SK-N-SH (cell line): ENCODE results near the gene TPMT.

Experiments used
- ELF1 ChIP-seq: IDR thresholded peaks from 2 replicates; pipeline ENCODE4 v1.4.0; 2012
- FOXM1 ChIP-seq: IDR thresholded peaks from 2 replicates; pipeline ENCODE4 v1.4.0; 2012; ENCODE audit warnings: low read depth, mild to moderate bottlenecking
- GATA2 ChIP-seq: sonication (generic); formaldehyde crosslinking; IDR thresholded peaks from 2 replicates; pipeline ENCODE4 v1.5.0; 2020; ENCODE audit warnings: mild to moderate bottlenecking, missing genetic modification reagents
- NRF1 ChIP-seq: IDR thresholded peaks from 2 replicates; pipeline ENCODE4 v1.6.1; 2012; ENCODE audit warnings: low read depth, mild to moderate bottlenecking, low read length
- POLR2AphosphoS5 ChIP-seq: IDR thresholded peaks from 2 replicates; pipeline ENCODE4 v1.6.1; 2012; ENCODE audit warnings: low read depth, low read length
- RAD21 ChIP-seq: IDR thresholded peaks from 2 replicates; pipeline ENCODE4 v1.6.1; 2012; ENCODE audit warnings: mild to moderate bottlenecking, low read length
- RFX5 ChIP-seq: IDR thresholded peaks from 2 replicates; pipeline ENCODE4 v1.6.1; 2012; ENCODE audit warnings: mild to moderate bottlenecking, improper control_type of control experiment, low read length
- SIN3A ChIP-seq: IDR thresholded peaks from 2 replicates; pipeline ENCODE4 v1.6.1; 2012; ENCODE audit warnings: low read depth, mild to moderate bottlenecking, low read length, moderate library complexity, borderline replicate concordance
- TAF1 ChIP-seq: IDR thresholded peaks from 2 replicates; pipeline ENCODE4 v1.6.1; 2012; ENCODE audit warnings: low read depth, mild to moderate bottlenecking, low read length, moderate library complexity, borderline replicate concordance
- TF ChIP-seq, protein P1 (sequence below): fragments of 200-600 bp; sonication (generic); IDR thresholded peaks from 2 replicates; pipeline ENCODE4 v1.6.1; 2017; ENCODE audit warnings: antibody characterized with exemption, mild to moderate bottlenecking, moderate library complexity
- TF ChIP-seq, protein P2 (sequence below): IDR thresholded peaks from 2 replicates; pipeline ENCODE4 v1.6.1; 2012; ENCODE audit warnings: mild to moderate bottlenecking, low read depth, low read length, moderate library complexity
- TF ChIP-seq, protein P3 (sequence below): IDR thresholded peaks from 2 replicates; pipeline ENCODE4 v1.4.0; 2012; ENCODE audit warnings: low read depth, borderline replicate concordance
- TF ChIP-seq, protein P4 (sequence below): fragments of 150-350 bp; IDR thresholded peaks from 2 replicates; pipeline ENCODE4 v1.6.1; 2017; ENCODE audit warnings: antibody characterized with exemption, low read length, low read depth, borderline replicate concordance

DNA sequence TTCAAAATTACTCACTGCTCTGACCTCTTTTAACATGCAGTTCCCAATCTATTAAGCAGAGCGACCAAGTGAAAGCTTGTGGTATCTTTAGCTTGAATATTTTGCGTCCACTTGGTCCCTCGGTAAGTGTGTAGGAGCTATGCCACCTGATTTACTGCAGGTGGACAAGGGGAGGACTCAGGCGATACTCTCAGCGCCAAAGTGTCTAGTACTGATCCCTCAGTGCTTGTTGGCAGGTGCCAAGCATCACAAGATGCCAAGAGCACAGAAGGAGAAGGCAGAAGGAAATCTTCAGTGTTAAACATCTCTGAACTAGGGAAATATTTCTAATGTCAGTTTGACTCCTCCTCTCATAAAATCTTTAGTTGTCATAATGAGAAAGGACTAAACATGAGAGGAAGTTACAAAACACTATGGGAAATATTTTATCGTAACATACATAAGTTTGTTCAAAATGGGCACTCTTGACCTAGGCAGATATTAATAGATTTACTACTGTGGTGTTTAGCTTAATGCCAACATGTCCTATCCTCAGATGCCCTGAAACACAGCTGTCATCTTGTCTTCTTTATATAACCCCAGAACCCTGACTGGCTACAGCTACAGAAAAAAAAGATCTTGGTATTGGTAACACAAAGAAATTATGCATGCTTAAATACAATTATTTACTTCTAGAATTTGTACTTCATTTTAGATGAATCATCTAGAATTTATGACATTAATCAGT is 51.9 kb downstream of the TPMT start:
- TF ChIP-seq, protein P1, sequence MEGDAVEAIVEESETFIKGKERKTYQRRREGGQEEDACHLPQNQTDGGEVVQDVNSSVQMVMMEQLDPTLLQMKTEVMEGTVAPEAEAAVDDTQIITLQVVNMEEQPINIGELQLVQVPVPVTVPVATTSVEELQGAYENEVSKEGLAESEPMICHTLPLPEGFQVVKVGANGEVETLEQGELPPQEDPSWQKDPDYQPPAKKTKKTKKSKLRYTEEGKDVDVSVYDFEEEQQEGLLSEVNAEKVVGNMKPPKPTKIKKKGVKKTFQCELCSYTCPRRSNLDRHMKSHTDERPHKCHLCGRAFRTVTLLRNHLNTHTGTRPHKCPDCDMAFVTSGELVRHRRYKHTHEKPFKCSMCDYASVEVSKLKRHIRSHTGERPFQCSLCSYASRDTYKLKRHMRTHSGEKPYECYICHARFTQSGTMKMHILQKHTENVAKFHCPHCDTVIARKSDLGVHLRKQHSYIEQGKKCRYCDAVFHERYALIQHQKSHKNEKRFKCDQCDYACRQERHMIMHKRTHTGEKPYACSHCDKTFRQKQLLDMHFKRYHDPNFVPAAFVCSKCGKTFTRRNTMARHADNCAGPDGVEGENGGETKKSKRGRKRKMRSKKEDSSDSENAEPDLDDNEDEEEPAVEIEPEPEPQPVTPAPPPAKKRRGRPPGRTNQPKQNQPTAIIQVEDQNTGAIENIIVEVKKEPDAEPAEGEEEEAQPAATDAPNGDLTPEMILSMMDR, result no peak
- no peak for TF ChIP-seq NRF1
- TF ChIP-seq RAD21, result no peak
- no peak for TF ChIP-seq POLR2AphosphoS5
- TF ChIP-seq, protein P2, sequence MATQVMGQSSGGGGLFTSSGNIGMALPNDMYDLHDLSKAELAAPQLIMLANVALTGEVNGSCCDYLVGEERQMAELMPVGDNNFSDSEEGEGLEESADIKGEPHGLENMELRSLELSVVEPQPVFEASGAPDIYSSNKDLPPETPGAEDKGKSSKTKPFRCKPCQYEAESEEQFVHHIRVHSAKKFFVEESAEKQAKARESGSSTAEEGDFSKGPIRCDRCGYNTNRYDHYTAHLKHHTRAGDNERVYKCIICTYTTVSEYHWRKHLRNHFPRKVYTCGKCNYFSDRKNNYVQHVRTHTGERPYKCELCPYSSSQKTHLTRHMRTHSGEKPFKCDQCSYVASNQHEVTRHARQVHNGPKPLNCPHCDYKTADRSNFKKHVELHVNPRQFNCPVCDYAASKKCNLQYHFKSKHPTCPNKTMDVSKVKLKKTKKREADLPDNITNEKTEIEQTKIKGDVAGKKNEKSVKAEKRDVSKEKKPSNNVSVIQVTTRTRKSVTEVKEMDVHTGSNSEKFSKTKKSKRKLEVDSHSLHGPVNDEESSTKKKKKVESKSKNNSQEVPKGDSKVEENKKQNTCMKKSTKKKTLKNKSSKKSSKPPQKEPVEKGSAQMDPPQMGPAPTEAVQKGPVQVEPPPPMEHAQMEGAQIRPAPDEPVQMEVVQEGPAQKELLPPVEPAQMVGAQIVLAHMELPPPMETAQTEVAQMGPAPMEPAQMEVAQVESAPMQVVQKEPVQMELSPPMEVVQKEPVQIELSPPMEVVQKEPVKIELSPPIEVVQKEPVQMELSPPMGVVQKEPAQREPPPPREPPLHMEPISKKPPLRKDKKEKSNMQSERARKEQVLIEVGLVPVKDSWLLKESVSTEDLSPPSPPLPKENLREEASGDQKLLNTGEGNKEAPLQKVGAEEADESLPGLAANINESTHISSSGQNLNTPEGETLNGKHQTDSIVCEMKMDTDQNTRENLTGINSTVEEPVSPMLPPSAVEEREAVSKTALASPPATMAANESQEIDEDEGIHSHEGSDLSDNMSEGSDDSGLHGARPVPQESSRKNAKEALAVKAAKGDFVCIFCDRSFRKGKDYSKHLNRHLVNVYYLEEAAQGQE, result no peak
- TF ChIP-seq SIN3A, result no peak
- no peak for TF ChIP-seq TAF1
- TF ChIP-seq, protein P3, sequence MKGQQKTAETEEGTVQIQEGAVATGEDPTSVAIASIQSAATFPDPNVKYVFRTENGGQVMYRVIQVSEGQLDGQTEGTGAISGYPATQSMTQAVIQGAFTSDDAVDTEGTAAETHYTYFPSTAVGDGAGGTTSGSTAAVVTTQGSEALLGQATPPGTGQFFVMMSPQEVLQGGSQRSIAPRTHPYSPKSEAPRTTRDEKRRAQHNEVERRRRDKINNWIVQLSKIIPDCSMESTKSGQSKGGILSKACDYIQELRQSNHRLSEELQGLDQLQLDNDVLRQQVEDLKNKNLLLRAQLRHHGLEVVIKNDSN, result no peak
- no peak for TF ChIP-seq ELF1
- no peak for TF ChIP-seq GATA2 (CRISPR knock-in tag)
- no peak for TF ChIP-seq FOXM1
- no peak for TF ChIP-seq RFX5
- TF ChIP-seq, protein P4, sequence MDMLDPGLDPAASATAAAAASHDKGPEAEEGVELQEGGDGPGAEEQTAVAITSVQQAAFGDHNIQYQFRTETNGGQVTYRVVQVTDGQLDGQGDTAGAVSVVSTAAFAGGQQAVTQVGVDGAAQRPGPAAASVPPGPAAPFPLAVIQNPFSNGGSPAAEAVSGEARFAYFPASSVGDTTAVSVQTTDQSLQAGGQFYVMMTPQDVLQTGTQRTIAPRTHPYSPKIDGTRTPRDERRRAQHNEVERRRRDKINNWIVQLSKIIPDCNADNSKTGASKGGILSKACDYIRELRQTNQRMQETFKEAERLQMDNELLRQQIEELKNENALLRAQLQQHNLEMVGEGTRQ, result no peak
